ENCODE data around the gene STK4.
A peak's percentile ranks its signal among the peaks of the same experiment; 100 is the strongest.
"Not testable (repeated sequence)": the region's sequence is repeated elsewhere in the genome, so short reads cannot be mapped to it uniquely, and the experiment has no call there.

Gene STK4

DNA sequence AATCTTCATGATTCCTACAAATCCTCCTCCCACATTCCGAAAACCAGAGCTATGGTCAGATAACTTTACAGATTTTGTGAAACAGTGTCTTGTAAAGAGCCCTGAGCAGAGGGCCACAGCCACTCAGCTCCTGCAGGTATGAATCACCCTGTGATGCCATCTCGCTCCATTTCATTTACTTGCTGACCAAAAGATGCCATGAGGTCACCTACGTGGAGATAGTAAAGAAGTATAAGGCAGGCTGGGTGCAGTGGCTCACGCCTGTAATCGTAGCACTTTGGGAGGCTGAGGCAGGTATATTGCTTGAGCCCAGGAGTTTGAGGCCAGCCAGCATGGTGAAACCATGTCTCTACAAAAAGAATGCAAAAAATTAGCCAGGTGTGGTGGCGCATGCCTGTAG is 30.9 kb downstream of the STK4 start:
- TF ChIP-seq, protein P1, sequence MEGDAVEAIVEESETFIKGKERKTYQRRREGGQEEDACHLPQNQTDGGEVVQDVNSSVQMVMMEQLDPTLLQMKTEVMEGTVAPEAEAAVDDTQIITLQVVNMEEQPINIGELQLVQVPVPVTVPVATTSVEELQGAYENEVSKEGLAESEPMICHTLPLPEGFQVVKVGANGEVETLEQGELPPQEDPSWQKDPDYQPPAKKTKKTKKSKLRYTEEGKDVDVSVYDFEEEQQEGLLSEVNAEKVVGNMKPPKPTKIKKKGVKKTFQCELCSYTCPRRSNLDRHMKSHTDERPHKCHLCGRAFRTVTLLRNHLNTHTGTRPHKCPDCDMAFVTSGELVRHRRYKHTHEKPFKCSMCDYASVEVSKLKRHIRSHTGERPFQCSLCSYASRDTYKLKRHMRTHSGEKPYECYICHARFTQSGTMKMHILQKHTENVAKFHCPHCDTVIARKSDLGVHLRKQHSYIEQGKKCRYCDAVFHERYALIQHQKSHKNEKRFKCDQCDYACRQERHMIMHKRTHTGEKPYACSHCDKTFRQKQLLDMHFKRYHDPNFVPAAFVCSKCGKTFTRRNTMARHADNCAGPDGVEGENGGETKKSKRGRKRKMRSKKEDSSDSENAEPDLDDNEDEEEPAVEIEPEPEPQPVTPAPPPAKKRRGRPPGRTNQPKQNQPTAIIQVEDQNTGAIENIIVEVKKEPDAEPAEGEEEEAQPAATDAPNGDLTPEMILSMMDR (IDR thresholded peaks at IDR 0.05; ENCODE audit: control extremely low read depth, extremely low read depth, low read depth, missing control alignments): no peak

GRCh38 chr20:44997668-44998067 is 31.4 kb downstream of the STK4 start:
- DNase-seq (ENCODE audit: extremely low spot score): no peak
- TF ChIP-seq, protein P1 (IDR thresholded peaks at IDR 0.05; ENCODE audit: control extremely low read depth, extremely low read depth, low read depth, missing control alignments): no peak
- CTCF ChIA-PET: interaction anchor here (1.0 to 3.2 kb wide), 6 partner anchors 9 to 46 kb away, joined by 3 to 12 read pairs (median 7); no protein-coding TSS in a partner anchor
- POLR2A ChIA-PET: interaction anchor here (1.1 kb wide), 1 partner anchor 30 kb away, joined by 3 read pairs; no protein-coding TSS in a partner anchor

More for the DNA sequence above, 30.9 kb downstream of the STK4 start:
- CTCF ChIA-PET: interaction anchor here (0.8 to 3.2 kb wide), 6 partner anchors 14 to 46 kb away, joined by 3 to 12 read pairs (median 8); partner anchors contain the start of gene STK4
- POLR2A ChIA-PET: interaction anchor here (1.1 kb wide), 2 partner anchors 9 to 30 kb away, joined by 3 read pairs; no protein-coding TSS in a partner anchor
- no peak for DNase-seq (ENCODE audit: extremely low spot score)

DNA sequence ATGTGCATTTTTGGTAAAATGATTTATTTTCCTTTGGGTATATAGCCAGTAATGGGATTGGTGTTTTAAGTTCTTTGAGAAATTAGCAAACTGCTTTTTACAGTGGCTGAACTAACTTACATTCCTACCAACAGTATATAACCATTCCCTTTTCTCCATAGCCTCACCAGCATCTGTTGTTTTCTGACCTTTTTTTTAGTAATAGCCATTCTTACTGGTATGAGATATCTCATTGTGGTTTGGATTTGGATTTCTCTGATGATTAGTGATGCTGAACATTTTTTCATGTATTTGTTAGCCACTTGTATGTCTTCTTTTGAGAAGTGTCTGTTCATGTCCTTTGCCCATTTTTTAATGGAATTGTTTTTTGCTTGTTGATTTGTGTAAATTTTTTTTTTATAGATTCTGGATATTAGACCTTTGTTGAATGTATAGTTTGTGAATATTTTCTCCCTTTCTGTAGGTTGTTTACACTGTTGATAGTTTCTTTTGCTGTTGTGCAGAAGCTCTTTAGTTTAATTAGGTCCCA is 42.3 kb downstream of the STK4 start:
- TF ChIP-seq, protein P1 (IDR thresholded peaks at IDR 0.05; ENCODE audit: control extremely low read depth, extremely low read depth, low read depth, missing control alignments): no peak
- DNase-seq (ENCODE audit: extremely low spot score): no peak
- ChIA-PET CTCF (no interaction called here), POLR2A (no interaction called here)

GRCh38 chr20:45010399-45010828 is 44.1 kb downstream of the STK4 start:
- TF ChIP-seq, protein P1 (IDR thresholded peaks at IDR 0.05; ENCODE audit: control extremely low read depth, extremely low read depth, low read depth, missing control alignments): no peak
- POLR2A ChIA-PET: no interaction called here
- no peak for DNase-seq (ENCODE audit: extremely low spot score)
- CTCF ChIA-PET: interaction anchor here (0.7 to 3.7 kb wide), 19 partner anchors 9 to 283 kb away, joined by 3 to 36 read pairs (median 5); no protein-coding TSS in a partner anchor

DNA sequence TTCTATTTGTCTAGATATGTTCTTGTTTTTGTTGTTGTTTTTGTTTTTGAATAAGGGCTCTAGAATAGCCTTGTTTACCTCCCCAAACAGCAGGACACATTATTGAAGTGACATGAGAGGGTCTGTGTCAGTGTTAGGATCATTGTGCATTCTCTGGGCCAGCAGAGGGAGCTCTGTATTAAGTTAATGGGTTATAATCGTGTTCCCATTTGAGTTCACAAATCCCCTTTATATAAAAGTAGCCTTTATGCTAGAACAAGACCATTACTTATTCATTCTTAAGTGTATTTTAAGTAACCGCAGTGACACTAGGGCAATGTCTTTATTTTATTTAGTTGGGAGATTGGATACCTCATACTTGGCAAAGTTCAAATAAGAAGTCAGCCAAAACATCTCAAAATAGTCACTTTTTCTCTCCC is 44.8 kb downstream of the STK4 start:
- DNase-seq (ENCODE audit: extremely low spot score): peak; percentile 24
- ChIA-PET CTCF (interaction anchor here (0.8 to 3.7 kb wide), 22 partner anchors 9 to 282 kb away, joined by 3 to 36 read pairs (median 4); no protein-coding TSS in a partner anchor), POLR2A (no interaction called here)
- TF ChIP-seq, protein P1 (IDR thresholded peaks at IDR 0.05; ENCODE audit: control extremely low read depth, extremely low read depth, low read depth, missing control alignments): peak; percentile 70

GRCh38 chr20:45012682-45013302 is 46.5 kb downstream of the STK4 start:
- TF ChIP-seq, protein P1 (IDR thresholded peaks at IDR 0.05; ENCODE audit: control extremely low read depth, extremely low read depth, low read depth, missing control alignments): no peak
- DNase-seq (ENCODE audit: extremely low spot score): no peak
- ChIA-PET CTCF (interaction anchor here (3.7 kb wide), 1 partner anchor 83 kb away, joined by 36 read pairs; no protein-coding TSS in a partner anchor), POLR2A (interaction anchor here (0.6 kb wide), 1 partner anchor 46 kb away, joined by 4 read pairs; no protein-coding TSS in a partner anchor)

DNA sequence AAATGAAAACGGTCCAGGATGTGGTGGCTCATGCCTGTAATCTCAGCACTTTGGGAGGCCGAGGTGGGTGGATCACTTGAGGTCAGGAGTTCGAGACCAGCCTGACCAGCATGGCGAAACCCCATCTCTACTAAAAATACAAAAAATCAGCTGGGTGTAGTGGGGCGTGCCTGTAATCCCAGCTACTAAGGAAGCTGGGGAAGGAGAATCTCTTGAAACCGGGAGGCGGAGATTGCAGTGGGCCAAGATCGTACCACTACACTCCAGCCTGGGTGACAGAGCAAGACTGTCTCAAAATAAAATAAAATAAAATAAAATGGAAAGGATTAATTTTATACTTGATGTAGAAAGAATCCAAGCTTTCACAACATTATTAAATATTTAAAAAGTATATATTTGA is 47.8 kb downstream of the STK4 start:
- DNase-seq (ENCODE audit: extremely low spot score); POLR2A ChIA-PET: not testable (repeated sequence)
- CTCF ChIA-PET: interaction anchor here (0.6 to 1.5 kb wide), 3 partner anchors 16 to 82 kb away, joined by 3 to 5 read pairs (median 3); no protein-coding TSS in a partner anchor

Measured in GM10248 (cell line).